ENCODE results near the gene SERGEF.
A peak's percentile ranks its signal among the peaks of the same experiment; 100 is the strongest.

SERGEF gene

DNA sequence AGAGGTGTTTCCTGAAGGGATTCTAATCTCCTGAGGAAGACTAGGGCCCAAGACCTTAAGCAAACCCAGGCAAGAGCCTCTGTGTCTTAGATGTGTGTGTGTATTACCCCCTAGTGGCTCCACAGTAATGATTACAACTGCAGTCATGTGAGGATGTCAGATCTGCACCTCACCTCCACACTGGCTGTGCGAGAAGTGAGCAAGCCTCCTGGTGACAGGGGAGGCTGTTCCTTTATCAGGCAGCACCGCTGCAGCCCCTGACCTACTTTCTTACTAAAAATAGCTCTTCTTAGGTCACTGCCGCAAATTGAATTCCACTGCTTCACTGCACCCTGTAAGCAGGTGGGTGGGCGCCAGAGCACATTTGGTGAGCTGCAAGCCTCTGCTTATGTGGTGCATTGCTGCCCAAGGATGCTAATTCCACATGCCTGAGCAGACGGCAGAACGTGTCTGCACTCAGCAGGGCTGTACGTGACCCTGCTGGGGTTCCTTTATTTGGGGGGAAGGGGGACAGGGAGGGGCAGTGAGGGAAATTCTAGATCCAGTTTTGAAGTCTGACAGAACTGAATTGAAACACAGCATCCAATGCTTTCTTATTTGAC, 165.9 kb downstream of the SERGEF start:
- no peak overlapping the region for H3K4me2 ChIP-seq (ENCODE audit: low read length)
- TF ChIP-seq CTCF (IDR thresholded peaks at IDR 0.05; ENCODE audit: low read depth, low read length, poor library complexity, severe bottlenecking) (peak; percentile 28), EZH2phosphoT487 (IDR thresholded peaks at IDR 0.05; ENCODE audit: borderline replicate concordance, low read length) (no peak)
- H3K4me3 ChIP-seq (ENCODE audit: low read length), result no peak overlapping the region
- no peaks in the 10 kb centered on the region for H3K36me3 ChIP-seq (ENCODE audit: control insufficient read depth, low read length)
- H3K4me1 ChIP-seq (ENCODE audit: control insufficient read depth, low read length), result no peaks in the 10 kb centered on the region
- H3K79me2 ChIP-seq (ENCODE audit: control insufficient read depth, low read length), result no peaks in the 10 kb centered on the region
- H4K20me1 ChIP-seq (ENCODE audit: control insufficient read depth, insufficient read depth, low read depth, low read length), result no peaks in the 10 kb centered on the region
- no peaks in the 10 kb centered on the region for H3F3A ChIP-seq (ENCODE audit: control insufficient read depth, insufficient read depth)
- H3K9me3 ChIP-seq (ENCODE audit: control insufficient read depth, insufficient read depth, low read length), result no peaks in the 10 kb centered on the region
- H3K9me2 ChIP-seq (replicated peaks; ENCODE audit: control insufficient read depth, low read length), result no peaks in the 10 kb centered on the region
- H3K27ac ChIP-seq (ENCODE audit: low read depth, low read length), result no peak overlapping the region
- H3K27me3 ChIP-seq (ENCODE audit: control insufficient read depth, low read length), result no peaks in the 10 kb centered on the region

DNA sequence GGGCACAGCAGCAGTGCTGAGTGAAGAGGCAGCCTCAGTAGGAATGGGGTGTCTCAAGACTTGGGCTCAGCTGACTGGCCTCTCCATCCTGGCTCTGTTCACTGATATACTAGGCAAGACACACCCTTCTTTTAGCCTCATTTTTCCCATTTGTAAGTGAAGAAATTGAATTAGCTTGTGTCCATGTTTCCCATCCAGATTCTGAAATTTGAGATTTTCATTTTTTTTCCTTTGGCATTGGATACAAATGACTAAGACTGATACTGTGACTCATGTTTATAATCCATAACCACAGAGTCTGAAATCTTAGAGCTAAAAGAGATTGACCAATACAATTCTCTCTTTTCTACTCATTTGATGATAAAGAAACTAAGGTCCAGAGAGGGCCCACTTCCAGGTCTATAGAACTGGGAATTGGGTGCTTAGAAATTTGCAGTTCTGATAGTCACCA, 167.4 kb downstream of the SERGEF start:
- no peak overlapping the region for H3K27ac ChIP-seq (ENCODE audit: low read depth, low read length)
- no peaks in the 10 kb centered on the region for H3K4me1 ChIP-seq (ENCODE audit: control insufficient read depth, low read length)

GRCh38 chr11:17840101-17840548, 172.7 kb downstream of the SERGEF start:
- H3K9me2 ChIP-seq (replicated peaks; ENCODE audit: control insufficient read depth, low read length), result no peaks in the 10 kb centered on the region
- H4K20me1 ChIP-seq (ENCODE audit: control insufficient read depth, insufficient read depth, low read depth, low read length), result no peaks in the 10 kb centered on the region
- no peak overlapping the region for H3K4me2 ChIP-seq (ENCODE audit: low read length)
- no peak overlapping the region for H3K4me3 ChIP-seq (ENCODE audit: low read length)
- H3K9me3 ChIP-seq (ENCODE audit: control insufficient read depth, insufficient read depth, low read length), result no peaks in the 10 kb centered on the region
- H3K27me3 ChIP-seq (ENCODE audit: control insufficient read depth, low read length), result no peaks in the 10 kb centered on the region
- no peaks in the 10 kb centered on the region for H3K79me2 ChIP-seq (ENCODE audit: control insufficient read depth, low read length)
- no peak overlapping the region for H3K27ac ChIP-seq (ENCODE audit: low read depth, low read length)
- TF ChIP-seq CTCF (IDR thresholded peaks at IDR 0.05; ENCODE audit: low read depth, low read length, poor library complexity, severe bottlenecking) (no peak), EZH2phosphoT487 (IDR thresholded peaks at IDR 0.05; ENCODE audit: borderline replicate concordance, low read length) (no peak)
- H3K4me1 ChIP-seq (ENCODE audit: control insufficient read depth, low read length), result no peaks in the 10 kb centered on the region
- no peaks in the 10 kb centered on the region for H3K36me3 ChIP-seq (ENCODE audit: control insufficient read depth, low read length)
- no peaks in the 10 kb centered on the region for H3F3A ChIP-seq (ENCODE audit: control insufficient read depth, insufficient read depth)

More for the DNA sequence above, 167.4 kb downstream of the SERGEF start:
- no peaks in the 10 kb centered on the region for H3K9me3 ChIP-seq (ENCODE audit: control insufficient read depth, insufficient read depth, low read length)
- H3F3A ChIP-seq (ENCODE audit: control insufficient read depth, insufficient read depth), result no peaks in the 10 kb centered on the region
- H3K27me3 ChIP-seq (ENCODE audit: control insufficient read depth, low read length), result no peaks in the 10 kb centered on the region
- no peaks in the 10 kb centered on the region for H3K36me3 ChIP-seq (ENCODE audit: control insufficient read depth, low read length)
- no peak overlapping the region for H3K4me3 ChIP-seq (ENCODE audit: low read length)
- no peaks in the 10 kb centered on the region for H4K20me1 ChIP-seq (ENCODE audit: control insufficient read depth, insufficient read depth, low read depth, low read length)
- no peaks in the 10 kb centered on the region for H3K9me2 ChIP-seq (replicated peaks; ENCODE audit: control insufficient read depth, low read length)
- no peak overlapping the region for H3K4me2 ChIP-seq (ENCODE audit: low read length)
- TF ChIP-seq EZH2phosphoT487 (IDR thresholded peaks at IDR 0.05; ENCODE audit: borderline replicate concordance, low read length), result no peak
- TF ChIP-seq CTCF (IDR thresholded peaks at IDR 0.05; ENCODE audit: low read depth, low read length, poor library complexity, severe bottlenecking), result no peak
- no peaks in the 10 kb centered on the region for H3K79me2 ChIP-seq (ENCODE audit: control insufficient read depth, low read length)
